ENCODE results near the gene HTR2C. TPM values are rescaled to one million over a fixed set of nuclear protein-coding genes. Genes with fewer than 3 reads are reported as not detected.

Gene HTR2C
- total and polyA plus RNA-seq, 2 of the 4 experiments (the other 2 are of a cell fraction), result not detected

- no peak overlapping the region for H3K27ac ChIP-seq (ENCODE audit: insufficient read depth, low read length)
- no peak overlapping the region for H3K23ac ChIP-seq (ENCODE audit: low read depth, low read length)
Measured at GRCh38 chrX:114841051-114841450, 257.2 kb downstream of the HTR2C start.

More at GRCh38 chrX:114841051-114841450, 257.2 kb downstream of the HTR2C start:
- Histone ChIP-seq H3K9me3 (ENCODE audit: control insufficient read depth, insufficient read depth, low read length) (no peaks in the 10 kb centered on the region), H4K91ac (ENCODE audit: insufficient read depth, low read depth, low read length) (no peak overlapping the region), H3K4me1 (ENCODE audit: control insufficient read depth, insufficient read depth, low read length) (no peaks in the 10 kb centered on the region), H3K4me2 (ENCODE audit: low read depth, low read length) (no peak overlapping the region), H3K9me1 (ENCODE audit: insufficient read depth, low read length) (no peaks in the 10 kb centered on the region), H3K56ac (ENCODE audit: extremely low read depth, insufficient read depth, low read length) (no peak overlapping the region), H3K79me1 (ENCODE audit: low read depth in 1 of 2, low read length in 2 of 2) (no peaks in the 10 kb centered on the region), H2AK9ac (replicated peaks; ENCODE audit: low read depth, low read length, poor library complexity) (no peak overlapping the region), H4K5ac (ENCODE audit: low read depth, low read length) (no peak overlapping the region), H3K36me3 (ENCODE audit: control insufficient read depth, insufficient read depth, low read length) (no peaks in the 10 kb centered on the region), H2AK5ac (ENCODE audit: low read depth, low read length) (no peak overlapping the region), H3K18ac (ENCODE audit: low read depth, low read length) (no peak overlapping the region), H2BK15ac (ENCODE audit: low read depth, low read length) (no peak overlapping the region), H3K9ac (ENCODE audit: low read depth, low read length) (no peak overlapping the region), H4K8ac (ENCODE audit: low read depth in 2 of 2, low read length in 2 of 2) (no peak overlapping the region), H3K27me3 (ENCODE audit: control insufficient read depth, insufficient read depth, low read length) (no peaks in the 10 kb centered on the region; the same call in 1 of the 2 replicates), H2BK120ac (ENCODE audit: low read depth, low read length) (no peak overlapping the region), H4K20me1 (ENCODE audit: insufficient read depth, low read length) (no peaks in the 10 kb centered on the region), H3K14ac (replicated peaks; ENCODE audit: low read depth, low read length) (no peak overlapping the region), H2BK20ac (ENCODE audit: low read depth, low read length) (no peak overlapping the region), H3K4ac (ENCODE audit: low read depth, low read length) (no peak overlapping the region), H3K4me3 (ENCODE audit: insufficient read depth, low read depth, low read length) (no peak overlapping the region), H2AFZ (replicated peaks; ENCODE audit: low read length, poor library complexity) (no peak overlapping the region), H2BK5ac (ENCODE audit: low read depth, low read length, poor library complexity, severe bottlenecking) (no peak overlapping the region)
- peak; percentile 0 for DNase-seq
- ChIA-PET CTCF (no interaction called here), POLR2A (ENCODE audit: unreplicated experiment) (no interaction called here)
- dilution Hi-C loops (cut with HindIII; ENCODE audit: low sequenced_read_pairs, unreplicated experiment) (no loop called here), intact Hi-C loops (cut with micrococcal nuclease) (no loop called here), in situ Hi-C loops (cut with MboI; ENCODE audit: low sequenced_read_pairs) (no loop called here)
- BruUV-seq (replicated peaks), result no TSS peak
- TF ChIP-seq BHLHE40 (IDR thresholded peaks at IDR 0.05; ENCODE audit: low read depth, low read length) (no peak), POLR2A (IDR thresholded peaks at IDR 0.05; ENCODE audit: low read depth, low read length) (no peak), CEBPB (IDR thresholded peaks at IDR 0.05; ENCODE audit: low read depth, low read length) (no peak), CHD1 (IDR thresholded peaks at IDR 0.05; ENCODE audit: low read depth, low read length) (no peak), MAFK (IDR thresholded peaks at IDR 0.05; ENCODE audit: low read depth, low read length) (no peak), CTCF (conservative IDR thresholded peaks at IDR 0.05; ENCODE audit: low read depth, low read length) (no peak), MAZ (IDR thresholded peaks at IDR 0.05; ENCODE audit: borderline replicate concordance, low read depth, low read length) (no peak), SMC3 (IDR thresholded peaks at IDR 0.05; ENCODE audit: low read depth, low read length) (no peak), NFE2L2 (IDR thresholded peaks at IDR 0.05; ENCODE audit: low read depth, low read length) (no peak), RAD21 (IDR thresholded peaks at IDR 0.05; ENCODE audit: low read length) (no peak), RFX5 (IDR thresholded peaks at IDR 0.05; ENCODE audit: low read depth, low read length) (no peak), RCOR1 (IDR thresholded peaks at IDR 0.05; ENCODE audit: insufficient replicate concordance, low read length) (no peak), MXI1 (IDR thresholded peaks at IDR 0.05; ENCODE audit: borderline replicate concordance, low read depth, low read length) (no peak), USF2 (IDR thresholded peaks at IDR 0.05; ENCODE audit: low read depth, low read length) (no peak), FOS (IDR thresholded peaks at IDR 0.05; ENCODE audit: low read depth, low read length) (no peak), ELK1 (IDR thresholded peaks at IDR 0.05; ENCODE audit: borderline replicate concordance, low read depth, low read length) (no peak)
- no peak for ATAC-seq (ENCODE audit: low read depth)
- WGBS, 2 experiments (ENCODE audit: extremely low coverage in 2 of 2, insufficient read length in 1 of 2), result no CpG with 5 or more reads among the region's 1 CpG
